HAP-1 (cell line): ENCODE measurements around the gene PLXNA2.

ENCODE experiments used
- DNase-seq, 2 experiments: peaks; one replicate each; pipeline ENCODE4 v3.0.0-alpha.2; 2016 to 2020; ENCODE audit warnings: low spot score in 2 of 2
- H3K27me3 ChIP-seq: fragments of 250-450 bp; sonication (Bioruptor Pico); 2 replicates; pipeline ENCODE4 v1.5.1; 2020; ENCODE audit warnings: low read depth, mild to moderate bottlenecking, moderate library complexity
- H3K36me3 ChIP-seq: fragments of 250-450 bp; sonication (Bioruptor Pico); replicated peaks from 2 replicates; pipeline ENCODE4 v1.5.1; 2020; ENCODE audit warnings: mild to moderate bottlenecking
- H3K4me1 ChIP-seq: fragments of 250-450 bp; sonication (Bioruptor Pico); 2 replicates; pipeline ENCODE4 v1.5.1; 2020; ENCODE audit warnings: mild to moderate bottlenecking
- H3K4me3 ChIP-seq: fragments of 250-450 bp; sonication (Bioruptor Pico); 2 replicates; pipeline ENCODE4 v1.5.1; 2020; ENCODE audit warnings: mild to moderate bottlenecking, moderate library complexity
- H3K9me3 ChIP-seq: fragments of 250-450 bp; sonication (Bioruptor Pico); 2 replicates; pipeline ENCODE4 v1.5.1; 2020; ENCODE audit warnings: mild to moderate bottlenecking, moderate library complexity
- in situ Hi-C: fragments of 300-500 bp; cut with MboI; formaldehyde crosslinking; loops from 3 replicates; pipeline ENCODE4 v1.14.3; 2020; ENCODE audit warnings: low sequenced_read_pairs, inconsistent platforms, mixed read lengths

The PLXNA2 gene

GRCh38 chr1:208088319-208088718 lies 155.9 kb downstream of the PLXNA2 start:
- Histone ChIP-seq H3K27me3 (no peaks in the 10 kb centered on the region), H3K9me3 (no peaks in the 10 kb centered on the region), H3K36me3 (no peaks in the 10 kb centered on the region), H3K4me1 (no peaks in the 10 kb centered on the region), H3K4me3 (no peak overlapping the region)
- in situ Hi-C loops = loop anchor here (10.0 kb wide), 1 partner anchor 56 kb away; no protein-coding TSS in a partner anchor
- DNase-seq = no peak

GRCh38 chr1:208085655-208086515 lies 158.3 kb downstream of the PLXNA2 start:
- Histone ChIP-seq H3K4me1 (no peaks in the 10 kb centered on the region), H3K27me3 (no peaks in the 10 kb centered on the region), H3K4me3 (no peak overlapping the region), H3K36me3 (no peaks in the 10 kb centered on the region), H3K9me3 (no peaks in the 10 kb centered on the region)
- in situ Hi-C loops = loop anchor here (10.0 kb wide), 1 partner anchor 59 kb away; no protein-coding TSS in a partner anchor
- DNase-seq = no peak

GRCh38 chr1:208084764-208085163 lies 159.4 kb downstream of the PLXNA2 start:
- no peaks in the 10 kb centered on the region for H3K9me3 ChIP-seq
- no peak overlapping the region for H3K4me3 ChIP-seq
- in situ Hi-C loops = loop anchor here (10.0 kb wide), 1 partner anchor 60 kb away; no protein-coding TSS in a partner anchor
- no peaks in the 10 kb centered on the region for H3K36me3 ChIP-seq
- no peaks in the 10 kb centered on the region for H3K27me3 ChIP-seq
- no peak for DNase-seq
- H3K4me1 ChIP-seq = no peaks in the 10 kb centered on the region

- in situ Hi-C loops = loop anchor here (10.0 kb wide), 1 partner anchor 61 kb away; no protein-coding TSS in a partner anchor
- DNase-seq = no peak
These were observed 160.0 kb downstream of the PLXNA2 start for GRCh38 chr1:208084220-208084619.

GRCh38 chr1:208083715-208084085 lies 160.5 kb downstream of the PLXNA2 start:
- no peaks in the 10 kb centered on the region for H3K9me3 ChIP-seq
- 0 out of 2 replicates have a peak, but pooled peaks cover 1% of the 10 kb centered on the region for H3K27me3 ChIP-seq
- no peak overlapping the region for H3K4me3 ChIP-seq
- in situ Hi-C loops = loop anchor here (10.0 kb wide), 1 partner anchor 61 kb away; no protein-coding TSS in a partner anchor
- no peaks in the 10 kb centered on the region for H3K36me3 ChIP-seq
- no peaks in the 10 kb centered on the region for H3K4me1 ChIP-seq
- no peak for DNase-seq

More at GRCh38 chr1:208084220-208084619, 160.0 kb downstream of the PLXNA2 start:
- Histone ChIP-seq H3K27me3 (no peaks in the 10 kb centered on the region), H3K4me3 (no peak overlapping the region), H3K36me3 (no peaks in the 10 kb centered on the region), H3K9me3 (no peaks in the 10 kb centered on the region), H3K4me1 (no peaks in the 10 kb centered on the region)

GRCh38 chr1:208083016-208083714 lies 161.0 kb downstream of the PLXNA2 start:
- in situ Hi-C loops = loop anchor here (10.0 kb wide), 1 partner anchor 62 kb away; no protein-coding TSS in a partner anchor
- Histone ChIP-seq H3K4me1 (no peaks in the 10 kb centered on the region), H3K9me3 (no peaks in the 10 kb centered on the region), H3K36me3 (no peaks in the 10 kb centered on the region), H3K27me3 (0 out of 2 replicates have a peak, but pooled peaks cover 3% of the 10 kb centered on the region), H3K4me3 (no peak overlapping the region)
- no peak for DNase-seq

- in situ Hi-C loops = loop anchor here (10.0 kb wide), 1 partner anchor 63 kb away; no protein-coding TSS in a partner anchor
- H3K9me3 ChIP-seq = no peaks in the 10 kb centered on the region
- H3K4me1 ChIP-seq = no peaks in the 10 kb centered on the region
- peaks cover 6% of the 10 kb centered on the region; the same call in 1 of the 2 replicates for H3K27me3 ChIP-seq
- no peak for DNase-seq
- H3K36me3 ChIP-seq = no peaks in the 10 kb centered on the region
- H3K4me3 ChIP-seq = no peak overlapping the region
These were observed 162.2 kb downstream of the PLXNA2 start for GRCh38 chr1:208081972-208082371.

- no peak for DNase-seq
- H3K27me3 ChIP-seq = peaks cover 6% of the 10 kb centered on the region; the same call in 1 of the 2 replicates
- H3K4me3 ChIP-seq = no peak overlapping the region
- H3K36me3 ChIP-seq = no peaks in the 10 kb centered on the region
- in situ Hi-C loops = loop anchor here (10.0 kb wide), 1 partner anchor 64 kb away; no protein-coding TSS in a partner anchor
- no peaks in the 10 kb centered on the region for H3K4me1 ChIP-seq
- H3K9me3 ChIP-seq = no peaks in the 10 kb centered on the region
These were observed 163.5 kb downstream of the PLXNA2 start for GRCh38 chr1:208080396-208081286.

- in situ Hi-C loops = no loop called here
- DNase-seq = no peak
- H3K27me3 ChIP-seq = peaks cover 6% of the 10 kb centered on the region; the same call in 1 of the 2 replicates
- H3K36me3 ChIP-seq = no peaks in the 10 kb centered on the region
- H3K4me3 ChIP-seq = no peak overlapping the region
- H3K4me1 ChIP-seq = no peaks in the 10 kb centered on the region
- no peaks in the 10 kb centered on the region for H3K9me3 ChIP-seq
These were observed 165.0 kb downstream of the PLXNA2 start for GRCh38 chr1:208079161-208079560.

GRCh38 chr1:208078752-208079151 lies 165.4 kb downstream of the PLXNA2 start:
- Histone ChIP-seq H3K9me3 (no peaks in the 10 kb centered on the region), H3K27me3 (peaks cover 6% of the 10 kb centered on the region; the same call in 1 of the 2 replicates), H3K4me1 (no peaks in the 10 kb centered on the region), H3K4me3 (no peak overlapping the region), H3K36me3 (no peaks in the 10 kb centered on the region)
- in situ Hi-C loops = no loop called here
- DNase-seq = no peak

GRCh38 chr1:208077232-208078075 lies 166.7 kb downstream of the PLXNA2 start:
- no peak for DNase-seq
- no peak overlapping the region for H3K4me3 ChIP-seq
- H3K36me3 ChIP-seq = no peaks in the 10 kb centered on the region
- in situ Hi-C loops = no loop called here
- H3K9me3 ChIP-seq = no peaks in the 10 kb centered on the region
- peaks cover 6% of the 10 kb centered on the region; the same call in 1 of the 2 replicates for H3K27me3 ChIP-seq
- H3K4me1 ChIP-seq = no peaks in the 10 kb centered on the region

- no peak overlapping the region for H3K4me3 ChIP-seq
- H3K4me1 ChIP-seq = no peaks in the 10 kb centered on the region
- H3K9me3 ChIP-seq = no peaks in the 10 kb centered on the region
- peaks cover 10% of the 10 kb centered on the region; the same call in 1 of the 2 replicates for H3K27me3 ChIP-seq
- no peak for DNase-seq
- in situ Hi-C loops = no loop called here
- H3K36me3 ChIP-seq = no peaks in the 10 kb centered on the region
These were observed 169.8 kb downstream of the PLXNA2 start for GRCh38 chr1:208074353-208074752.
